NCI-H1694 (cell line): ENCODE measurements around the gene HLA-DQA1.
"Not testable (repeated sequence)": the region's sequence is repeated elsewhere in the genome, so short reads cannot be mapped to it uniquely, and the experiment has no call there.

ENCODE experiments used
- DNase-seq: peaks from one replicate; lab custom pipeline; 2025; lab: John Stamatoyannopoulos, UW

HLA-DQA1 gene

GRCh38 chr6:32622545-32623401 is 14.4 kb upstream of the HLA-DQA1 start:
- DNase-seq, result no peak

- no peak for DNase-seq
Observed at GRCh38 chr6:32623693-32624092, 13.5 kb upstream of the HLA-DQA1 start.

- no peak for DNase-seq
Observed at GRCh38 chr6:32624565-32624964, 12.6 kb upstream of the HLA-DQA1 start.

GRCh38 chr6:32625137-32625536 is 12.1 kb upstream of the HLA-DQA1 start:
- no peak for DNase-seq

- DNase-seq, result no peak
Observed at GRCh38 chr6:32627249-32627648, 10.0 kb upstream of the HLA-DQA1 start.

- no peak for DNase-seq
Observed at GRCh38 chr6:32627831-32628230, 9.4 kb upstream of the HLA-DQA1 start.

- DNase-seq, result not testable (repeated sequence)
Observed at GRCh38 chr6:32629793-32630192, 7.4 kb upstream of the HLA-DQA1 start.

GRCh38 chr6:32635526-32636123 is 1.6 kb upstream of the HLA-DQA1 start:
- DNase-seq, result no peak

GRCh38 chr6:32637883-32638282 is 677 bp downstream of the HLA-DQA1 start:
- DNase-seq, result no peak

- DNase-seq, result no peak
Observed at GRCh38 chr6:32638532-32639219, 1.5 kb downstream of the HLA-DQA1 start.

GRCh38 chr6:32639440-32640394 is 2.5 kb downstream of the HLA-DQA1 start:
- no peak for DNase-seq

GRCh38 chr6:32641122-32641521 is 3.9 kb downstream of the HLA-DQA1 start:
- DNase-seq, result no peak

- not testable (repeated sequence) for DNase-seq
Observed at GRCh38 chr6:32641785-32642719, 4.8 kb downstream of the HLA-DQA1 start.

GRCh38 chr6:32642720-32643106 is 5.5 kb downstream of the HLA-DQA1 start:
- no peak for DNase-seq

GRCh38 chr6:32643904-32644303 is 6.7 kb downstream of the HLA-DQA1 start:
- no peak for DNase-seq

- DNase-seq, result no peak
Observed at GRCh38 chr6:32645047-32645703, 8.0 kb downstream of the HLA-DQA1 start.

- no peak for DNase-seq
Observed at GRCh38 chr6:32655203-32655710, 18.1 kb downstream of the HLA-DQA1 start.

- DNase-seq, result not testable (repeated sequence)
Observed at GRCh38 chr6:32657329-32657728, 20.1 kb downstream of the HLA-DQA1 start.

- DNase-seq, result not testable (repeated sequence)
Observed at GRCh38 chr6:32657819-32658218, 20.6 kb downstream of the HLA-DQA1 start.
